ENCODE results near the gene ATOSA. TPM values are rescaled to one million over a fixed set of nuclear protein-coding genes. Genes with fewer than 3 reads are reported as not detected.

The ATOSA gene
- total and polyA plus RNA-seq, 2 of the 13 experiments (the other 11 are each of a cell fraction or from before 2014, with no cell fraction given), result 6.6 to 16.3 TPM

DNA sequence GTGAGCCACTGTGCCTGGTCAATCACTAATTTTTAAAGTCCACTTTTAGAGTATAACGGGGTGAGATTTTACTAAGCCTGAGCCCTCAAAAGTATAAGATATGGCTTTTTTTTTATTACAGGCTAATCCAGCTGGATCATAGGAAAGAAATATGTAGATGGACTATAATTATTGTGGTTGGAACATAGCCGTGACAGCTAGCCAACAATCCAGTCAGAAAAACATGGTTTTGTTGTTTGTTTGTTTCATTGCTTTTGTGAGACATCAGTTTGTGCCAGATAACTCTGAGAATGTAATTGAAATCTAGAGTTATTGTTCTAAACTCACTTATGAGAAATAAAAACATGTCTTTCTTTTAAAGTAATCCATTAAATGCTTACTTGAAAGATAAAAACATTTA lies 37.3 kb upstream of the ATOSA start:
- no TSS peak for BruUV-seq (replicated peaks)

DNA sequence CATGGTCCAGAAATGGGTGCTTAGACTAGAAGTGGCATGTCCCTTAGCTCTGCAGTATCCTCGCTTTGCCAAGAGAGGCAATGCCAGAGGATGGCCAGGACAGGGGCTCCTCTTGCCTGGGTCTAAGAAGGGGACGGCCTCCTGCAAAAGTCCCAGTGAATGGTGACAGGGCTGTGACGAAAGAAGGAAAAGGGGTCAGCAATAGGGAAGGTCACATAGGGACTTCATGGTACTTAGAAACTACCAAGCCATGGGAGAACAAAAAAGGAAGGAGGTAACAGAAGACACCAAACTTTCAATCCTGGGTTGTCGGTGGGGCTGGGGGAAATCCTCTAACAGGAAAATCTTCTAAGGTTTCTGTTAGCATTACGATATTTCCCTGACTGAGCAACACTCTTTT lies 36.2 kb upstream of the ATOSA start:
- in situ Hi-C loops (cut with HindIII; ENCODE audit: extremely low pct_ligation_motif_present, low pct_unique_long_range_greater_than_20kb), result no loop called here
- no peaks in the 10 kb centered on the region for H3K79me2 ChIP-seq (ENCODE audit: insufficient read depth, low read length)
- H2AFZ ChIP-seq (ENCODE audit: low read length), result no peak overlapping the region
- no peaks in the 10 kb centered on the region for H3K9me3 ChIP-seq (ENCODE audit: low read length)
- ChIA-PET POLR2A (no interaction called here), CTCF (ENCODE audit: low intra/inter-chr PET ratio, low total read pairs) (no interaction called here)
- FAIRE-seq, result no peak
- H3K4me3 ChIP-seq (replicated peaks in 1 of 3; ENCODE audit: insufficient read depth in 1 of 3, low read depth in 2 of 3, low read length in 3 of 3), result no peak overlapping the region
- intact Hi-C loops (cut with micrococcal nuclease; ENCODE audit: unreplicated experiment), result no loop called here
- BruUV-seq (replicated peaks), result no TSS peak
- H3K27ac ChIP-seq (ENCODE audit: extremely low read length, insufficient read depth, low read length), result no peak overlapping the region
- ATAC-seq, result no peak
- WGBS (ENCODE audit: low lambda C conversion rate), result 29% methylated on average over 5 of the region's 5 CpGs
- no peak overlapping the region for H3K9ac ChIP-seq (ENCODE audit: insufficient read depth, low read depth, low read length)
- no peak overlapping the region for H3K4me2 ChIP-seq (ENCODE audit: low read depth, low read length)
- H4K20me1 ChIP-seq (ENCODE audit: insufficient read depth, low read length), result no peaks in the 10 kb centered on the region
- no peak for DNase-seq (ENCODE audit: low spot score)
- H3K36me3 ChIP-seq (replicated peaks in 1 of 2; ENCODE audit: control insufficient read depth in 1 of 2, insufficient read depth in 2 of 2, low read length in 2 of 2), result no peaks in the 10 kb centered on the region
- peaks cover 13% of the 10 kb centered on the region for H3K4me1 ChIP-seq (ENCODE audit: insufficient read depth, low read length)
- H3K27me3 ChIP-seq (ENCODE audit: control insufficient read depth in 1 of 2, insufficient read depth in 2 of 2, low read length in 2 of 2), result no peaks in the 10 kb centered on the region
- TF ChIP-seq, protein P1, sequence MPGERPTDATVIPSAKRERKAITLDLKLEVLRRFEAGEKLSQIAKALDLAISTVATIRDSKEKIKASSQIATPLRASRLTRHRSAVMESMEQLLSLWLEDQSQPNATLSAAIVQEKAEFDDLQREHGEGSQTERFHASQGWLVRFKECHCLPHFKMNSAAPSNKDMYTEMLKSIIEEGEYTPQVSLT (CRISPR knock-in tag; IDR thresholded peaks at IDR 0.05; ENCODE audit: borderline replicate concordance, low read depth), result no peak
- TF ChIP-seq, protein P2, sequence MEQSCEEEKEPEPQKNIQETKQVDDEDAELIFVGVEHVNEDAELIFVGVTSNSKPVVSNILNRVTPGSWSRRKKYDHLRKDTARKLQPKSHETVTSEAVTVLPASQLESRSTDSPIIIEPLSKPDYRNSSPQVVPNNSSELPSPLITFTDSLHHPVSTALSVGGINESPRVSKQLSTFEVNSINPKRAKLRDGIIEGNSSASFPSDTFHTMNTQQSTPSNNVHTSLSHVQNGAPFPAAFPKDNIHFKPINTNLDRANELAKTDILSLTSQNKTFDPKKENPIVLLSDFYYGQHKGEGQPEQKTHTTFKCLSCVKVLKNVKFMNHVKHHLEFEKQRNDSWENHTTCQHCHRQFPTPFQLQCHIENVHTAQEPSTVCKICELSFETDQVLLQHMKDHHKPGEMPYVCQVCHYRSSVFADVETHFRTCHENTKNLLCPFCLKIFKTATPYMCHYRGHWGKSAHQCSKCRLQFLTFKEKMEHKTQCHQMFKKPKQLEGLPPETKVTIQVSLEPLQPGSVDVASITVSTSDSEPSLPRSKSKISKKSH (CRISPR knock-in tag; IDR thresholded peaks at IDR 0.05; ENCODE audit: borderline replicate concordance), result no peak
- TF ChIP-seq ZNF569 (CRISPR knock-in tag; IDR thresholded peaks at IDR 0.05; ENCODE audit: borderline replicate concordance) (no peak), HNRNPH1 (optimal IDR thresholded peaks at IDR 0.05; ENCODE audit: low read depth, low read length) (no peak), NFKB2 (CRISPR knock-in tag; IDR thresholded peaks at IDR 0.05; ENCODE audit: borderline replicate concordance) (no peak), HDAC1 (CRISPR knock-in tag; IDR thresholded peaks at IDR 0.05) (no peak), ZNF460 (CRISPR knock-in tag; IDR thresholded peaks at IDR 0.05; ENCODE audit: borderline replicate concordance) (no peak), HCFC1 (IDR thresholded peaks at IDR 0.05; ENCODE audit: low read depth, low read length) (no peak), ZNF598 (CRISPR knock-in tag; IDR thresholded peaks at IDR 0.05; ENCODE audit: borderline replicate concordance) (no peak)
- TF ChIP-seq, protein P3, sequence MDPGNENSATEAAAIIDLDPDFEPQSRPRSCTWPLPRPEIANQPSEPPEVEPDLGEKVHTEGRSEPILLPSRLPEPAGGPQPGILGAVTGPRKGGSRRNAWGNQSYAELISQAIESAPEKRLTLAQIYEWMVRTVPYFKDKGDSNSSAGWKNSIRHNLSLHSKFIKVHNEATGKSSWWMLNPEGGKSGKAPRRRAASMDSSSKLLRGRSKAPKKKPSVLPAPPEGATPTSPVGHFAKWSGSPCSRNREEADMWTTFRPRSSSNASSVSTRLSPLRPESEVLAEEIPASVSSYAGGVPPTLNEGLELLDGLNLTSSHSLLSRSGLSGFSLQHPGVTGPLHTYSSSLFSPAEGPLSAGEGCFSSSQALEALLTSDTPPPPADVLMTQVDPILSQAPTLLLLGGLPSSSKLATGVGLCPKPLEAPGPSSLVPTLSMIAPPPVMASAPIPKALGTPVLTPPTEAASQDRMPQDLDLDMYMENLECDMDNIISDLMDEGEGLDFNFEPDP (CRISPR knock-in tag; conservative IDR thresholded peaks at IDR 0.05), result no peak
- TF ChIP-seq, protein P4, sequence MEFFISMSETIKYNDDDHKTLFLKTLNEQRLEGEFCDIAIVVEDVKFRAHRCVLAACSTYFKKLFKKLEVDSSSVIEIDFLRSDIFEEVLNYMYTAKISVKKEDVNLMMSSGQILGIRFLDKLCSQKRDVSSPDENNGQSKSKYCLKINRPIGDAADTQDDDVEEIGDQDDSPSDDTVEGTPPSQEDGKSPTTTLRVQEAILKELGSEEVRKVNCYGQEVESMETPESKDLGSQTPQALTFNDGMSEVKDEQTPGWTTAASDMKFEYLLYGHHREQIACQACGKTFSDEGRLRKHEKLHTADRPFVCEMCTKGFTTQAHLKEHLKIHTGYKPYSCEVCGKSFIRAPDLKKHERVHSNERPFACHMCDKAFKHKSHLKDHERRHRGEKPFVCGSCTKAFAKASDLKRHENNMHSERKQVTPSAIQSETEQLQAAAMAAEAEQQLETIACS (CRISPR knock-in tag; IDR thresholded peaks at IDR 0.05), result no peak
- TF ChIP-seq, protein P5, sequence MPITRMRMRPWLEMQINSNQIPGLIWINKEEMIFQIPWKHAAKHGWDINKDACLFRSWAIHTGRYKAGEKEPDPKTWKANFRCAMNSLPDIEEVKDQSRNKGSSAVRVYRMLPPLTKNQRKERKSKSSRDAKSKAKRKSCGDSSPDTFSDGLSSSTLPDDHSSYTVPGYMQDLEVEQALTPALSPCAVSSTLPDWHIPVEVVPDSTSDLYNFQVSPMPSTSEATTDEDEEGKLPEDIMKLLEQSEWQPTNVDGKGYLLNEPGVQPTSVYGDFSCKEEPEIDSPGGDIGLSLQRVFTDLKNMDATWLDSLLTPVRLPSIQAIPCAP (CRISPR knock-in tag; IDR thresholded peaks at IDR 0.05; ENCODE audit: low read depth), result no peak

More for the DNA sequence above, 37.3 kb upstream of the ATOSA start:
- in situ Hi-C loops (cut with HindIII; ENCODE audit: extremely low pct_ligation_motif_present, low pct_unique_long_range_greater_than_20kb), result no loop called here
- DNase-seq (ENCODE audit: low spot score) (no peak), FAIRE-seq (no peak), ATAC-seq (no peak)
- H3K36me3 ChIP-seq (replicated peaks in 1 of 2; ENCODE audit: control insufficient read depth in 1 of 2, insufficient read depth in 2 of 2, low read length in 2 of 2), result no peaks in the 10 kb centered on the region
- H3K79me2 ChIP-seq (ENCODE audit: insufficient read depth, low read length), result no peaks in the 10 kb centered on the region
- H3K27ac ChIP-seq (ENCODE audit: extremely low read length, insufficient read depth, low read length), result no peak overlapping the region
- ChIA-PET POLR2A (no interaction called here), CTCF (ENCODE audit: low intra/inter-chr PET ratio, low total read pairs) (no interaction called here)
- intact Hi-C loops (cut with micrococcal nuclease; ENCODE audit: unreplicated experiment), result no loop called here
- no peak overlapping the region for H3K4me3 ChIP-seq (replicated peaks in 1 of 3; ENCODE audit: insufficient read depth in 1 of 3, low read depth in 2 of 3, low read length in 3 of 3)
- no peaks in the 10 kb centered on the region for H3K27me3 ChIP-seq (ENCODE audit: control insufficient read depth in 1 of 2, insufficient read depth in 2 of 2, low read length in 2 of 2)
- TF ChIP-seq ZBTB21 (CRISPR knock-in tag; IDR thresholded peaks at IDR 0.05) (no peak), ZNF562 (CRISPR knock-in tag; IDR thresholded peaks at IDR 0.05; ENCODE audit: borderline replicate concordance) (no peak), TBX2 (CRISPR knock-in tag; IDR thresholded peaks at IDR 0.05; ENCODE audit: borderline replicate concordance) (no peak), ZNF446 (CRISPR knock-in tag; IDR thresholded peaks at IDR 0.05) (no peak), GZF1 (CRISPR knock-in tag; IDR thresholded peaks at IDR 0.05) (no peak)
- H3K4me2 ChIP-seq (ENCODE audit: low read depth, low read length), result no peak overlapping the region
- peaks cover 11% of the 10 kb centered on the region for H3K4me1 ChIP-seq (ENCODE audit: insufficient read depth, low read length)
- WGBS (ENCODE audit: low lambda C conversion rate), result 48% methylated on average over 2 of the region's 2 CpGs
- no peaks in the 10 kb centered on the region for H4K20me1 ChIP-seq (ENCODE audit: insufficient read depth, low read length)
- no peaks in the 10 kb centered on the region for H3K9me3 ChIP-seq (ENCODE audit: low read length)
- H2AFZ ChIP-seq (ENCODE audit: low read length), result no peak overlapping the region
- no peak overlapping the region for H3K9ac ChIP-seq (ENCODE audit: insufficient read depth, low read depth, low read length)

All from HepG2 (cell line).